Measurements from ENCODE around the gene AOAH. TPM values are rescaled to one million over a fixed set of nuclear protein-coding genes. Genes with fewer than 3 reads are reported as not detected.

AOAH gene
- total RNA-seq, 1 experiment from 2014 or later, result not detected

DNA sequence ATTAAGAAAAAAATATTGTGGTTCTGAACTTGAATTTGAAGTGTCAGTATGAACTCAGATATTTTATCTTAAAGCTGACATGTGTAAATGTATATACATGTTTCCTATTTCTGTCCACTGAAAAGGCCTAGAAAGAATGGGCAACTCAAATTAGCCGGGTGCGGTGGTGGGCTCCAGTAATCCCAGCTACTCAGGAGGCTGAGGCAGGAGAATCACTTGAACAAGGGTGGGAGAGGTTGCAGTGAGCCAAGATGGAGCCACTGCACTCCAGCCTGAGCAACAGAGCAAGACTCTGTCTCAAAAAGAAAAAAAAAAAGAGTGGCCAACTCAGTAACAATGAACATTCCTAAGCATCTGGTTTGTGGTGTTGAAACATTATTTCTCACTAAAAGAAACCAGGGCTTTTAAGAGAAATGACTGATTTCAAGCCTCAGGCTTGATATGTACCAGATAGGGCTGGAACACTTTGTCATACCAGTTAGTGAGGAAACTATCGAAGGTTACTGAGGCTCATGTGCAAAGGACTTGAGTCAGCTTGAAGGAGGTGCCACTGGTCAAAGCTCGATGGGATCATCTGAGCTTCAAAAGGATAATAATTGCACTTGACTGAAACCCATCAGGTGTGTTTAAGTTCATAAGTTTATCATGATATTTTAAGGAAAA lies 40.5 kb downstream of the AOAH start:
- TF ChIP-seq, protein P1, sequence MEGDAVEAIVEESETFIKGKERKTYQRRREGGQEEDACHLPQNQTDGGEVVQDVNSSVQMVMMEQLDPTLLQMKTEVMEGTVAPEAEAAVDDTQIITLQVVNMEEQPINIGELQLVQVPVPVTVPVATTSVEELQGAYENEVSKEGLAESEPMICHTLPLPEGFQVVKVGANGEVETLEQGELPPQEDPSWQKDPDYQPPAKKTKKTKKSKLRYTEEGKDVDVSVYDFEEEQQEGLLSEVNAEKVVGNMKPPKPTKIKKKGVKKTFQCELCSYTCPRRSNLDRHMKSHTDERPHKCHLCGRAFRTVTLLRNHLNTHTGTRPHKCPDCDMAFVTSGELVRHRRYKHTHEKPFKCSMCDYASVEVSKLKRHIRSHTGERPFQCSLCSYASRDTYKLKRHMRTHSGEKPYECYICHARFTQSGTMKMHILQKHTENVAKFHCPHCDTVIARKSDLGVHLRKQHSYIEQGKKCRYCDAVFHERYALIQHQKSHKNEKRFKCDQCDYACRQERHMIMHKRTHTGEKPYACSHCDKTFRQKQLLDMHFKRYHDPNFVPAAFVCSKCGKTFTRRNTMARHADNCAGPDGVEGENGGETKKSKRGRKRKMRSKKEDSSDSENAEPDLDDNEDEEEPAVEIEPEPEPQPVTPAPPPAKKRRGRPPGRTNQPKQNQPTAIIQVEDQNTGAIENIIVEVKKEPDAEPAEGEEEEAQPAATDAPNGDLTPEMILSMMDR (IDR thresholded peaks at IDR 0.05; ENCODE audit: insufficient read depth in 1 of 2, low read depth in 1 of 2, low read length in 1 of 2, severe bottlenecking in 1 of 2, unreplicated experiment in 1 of 2), result no peak
- POLR2A ChIA-PET, result no interaction called here
- CTCF ChIA-PET, result interaction anchor here (1.7 kb wide), 1 partner anchor 13 kb away, joined by 5 read pairs; no protein-coding TSS in a partner anchor
- no peak overlapping the region for H3K4me3 ChIP-seq (ENCODE audit: low read depth, low read length)
- no peaks in the 10 kb centered on the region for H3K9me3 ChIP-seq
- H3K27me3 Mint-ChIP-seq (ENCODE audit: insufficient read depth, unreplicated experiment), result no peaks in the 10 kb centered on the region
- H3K9me3 Mint-ChIP-seq (ENCODE audit: unreplicated experiment), result no peaks in the 10 kb centered on the region
- no peak overlapping the region for H3K4me3 Mint-ChIP-seq (ENCODE audit: unreplicated experiment)
- no peak overlapping the region for H3K27ac Mint-ChIP-seq (ENCODE audit: unreplicated experiment)
- intact Hi-C loops (cut with micrococcal nuclease; ENCODE audit: unreplicated experiment), result no loop called here
- H3K36me3 ChIP-seq (ENCODE audit: control insufficient read depth, insufficient read depth, low read length), result no peaks in the 10 kb centered on the region
- H3K36me3 Mint-ChIP-seq (ENCODE audit: insufficient read depth, unreplicated experiment), result no peaks in the 10 kb centered on the region
- DNase-seq, result no peak
- H3K4me1 Mint-ChIP-seq (ENCODE audit: low read depth, unreplicated experiment), result peaks cover 21% of the 10 kb centered on the region
- H3K4me1 ChIP-seq, result peaks cover 12% of the 10 kb centered on the region
- no peaks in the 10 kb centered on the region for H3K27me3 ChIP-seq (replicated peaks; ENCODE audit: control insufficient read depth, insufficient read depth, low read length)
- no TSS peak for BruUV-seq (replicated peaks)

DNA sequence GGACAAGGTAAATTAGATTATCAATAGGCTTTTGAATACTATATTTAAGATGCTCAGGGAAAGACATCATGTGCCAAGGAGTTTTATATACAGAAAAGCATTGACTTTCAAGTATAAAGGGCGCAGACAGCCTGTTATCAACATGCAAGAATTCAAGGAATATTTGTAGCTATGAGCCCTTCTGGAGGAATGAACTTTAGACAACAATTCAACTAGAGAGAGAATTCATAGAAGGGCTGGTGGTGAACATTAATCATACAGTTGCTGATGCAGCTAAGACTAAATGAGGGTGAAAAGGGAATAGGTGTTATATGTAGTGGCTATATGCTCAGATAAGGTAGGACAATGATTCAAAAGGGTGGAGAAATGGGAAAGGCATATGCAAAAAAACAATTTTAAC lies 41.2 kb downstream of the AOAH start:
- CTCF ChIA-PET, result interaction anchor here (1.7 kb wide), 1 partner anchor 12 kb away, joined by 5 read pairs; no protein-coding TSS in a partner anchor

DNA sequence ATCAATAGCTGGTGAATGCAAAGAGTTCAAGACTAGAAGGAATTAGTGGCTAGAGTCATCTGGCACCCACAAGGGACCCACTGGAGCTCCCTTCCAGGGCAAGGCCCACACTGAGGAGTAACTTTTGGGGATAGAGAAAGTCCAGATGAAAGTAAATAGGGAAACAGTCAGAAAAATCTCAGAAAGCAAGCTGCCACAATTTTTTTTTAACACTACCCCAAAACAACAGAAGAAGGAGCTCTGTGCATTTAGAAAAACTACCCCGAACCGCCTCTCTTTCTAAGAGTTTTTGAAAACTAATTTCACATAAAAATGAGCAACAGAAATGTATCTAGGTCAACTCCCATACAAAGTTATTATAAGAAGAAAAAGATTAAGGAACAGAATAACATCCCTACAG lies 42.2 kb downstream of the AOAH start:
- no peaks in the 10 kb centered on the region for H3K9me3 Mint-ChIP-seq (ENCODE audit: unreplicated experiment)
- TF ChIP-seq, protein P1 (IDR thresholded peaks at IDR 0.05; ENCODE audit: insufficient read depth in 1 of 2, low read depth in 1 of 2, low read length in 1 of 2, severe bottlenecking in 1 of 2, unreplicated experiment in 1 of 2), result peak in 1 of 2 experiments; percentile 4
- no peaks in the 10 kb centered on the region for H3K27me3 Mint-ChIP-seq (ENCODE audit: insufficient read depth, unreplicated experiment)
- Histone ChIP-seq H3K9me3 (no peaks in the 10 kb centered on the region), H3K27me3 (replicated peaks; ENCODE audit: control insufficient read depth, insufficient read depth, low read length) (no peaks in the 10 kb centered on the region), H3K4me3 (ENCODE audit: low read depth, low read length) (no peak overlapping the region), H3K4me1 (peaks cover 12% of the 10 kb centered on the region), H3K36me3 (ENCODE audit: control insufficient read depth, insufficient read depth, low read length) (no peaks in the 10 kb centered on the region)
- intact Hi-C loops (cut with micrococcal nuclease; ENCODE audit: unreplicated experiment), result no loop called here
- no peaks in the 10 kb centered on the region for H3K36me3 Mint-ChIP-seq (ENCODE audit: insufficient read depth, unreplicated experiment)
- no peak for DNase-seq
- ChIA-PET CTCF (interaction anchor here (1.5 to 2.0 kb wide), 3 partner anchors 11 to 517 kb away, joined by 5 to 8 read pairs (median 6); no protein-coding TSS in a partner anchor), POLR2A (no interaction called here)
- H3K4me1 Mint-ChIP-seq (ENCODE audit: low read depth, unreplicated experiment), result peaks cover 21% of the 10 kb centered on the region
- H3K4me3 Mint-ChIP-seq (ENCODE audit: unreplicated experiment), result no peak overlapping the region
- BruUV-seq (replicated peaks), result no TSS peak
- no peak overlapping the region for H3K27ac Mint-ChIP-seq (ENCODE audit: unreplicated experiment)

More for the DNA sequence above, 41.2 kb downstream of the AOAH start:
- TF ChIP-seq, protein P1 (IDR thresholded peaks at IDR 0.05; ENCODE audit: insufficient read depth in 1 of 2, low read depth in 1 of 2, low read length in 1 of 2, severe bottlenecking in 1 of 2, unreplicated experiment in 1 of 2), result no peak
- Mint-ChIP-seq H3K4me3 (ENCODE audit: unreplicated experiment) (no peak overlapping the region), H3K9me3 (ENCODE audit: unreplicated experiment) (no peaks in the 10 kb centered on the region), H3K27me3 (ENCODE audit: insufficient read depth, unreplicated experiment) (no peaks in the 10 kb centered on the region), H3K4me1 (ENCODE audit: low read depth, unreplicated experiment) (peaks cover 21% of the 10 kb centered on the region), H3K36me3 (ENCODE audit: insufficient read depth, unreplicated experiment) (no peaks in the 10 kb centered on the region), H3K27ac (ENCODE audit: unreplicated experiment) (no peak overlapping the region)
- DNase-seq, result no peak
- Histone ChIP-seq H3K36me3 (ENCODE audit: control insufficient read depth, insufficient read depth, low read length) (no peaks in the 10 kb centered on the region), H3K27me3 (replicated peaks; ENCODE audit: control insufficient read depth, insufficient read depth, low read length) (no peaks in the 10 kb centered on the region), H3K9me3 (no peaks in the 10 kb centered on the region), H3K4me3 (ENCODE audit: low read depth, low read length) (no peak overlapping the region), H3K4me1 (peaks cover 12% of the 10 kb centered on the region)
- POLR2A ChIA-PET, result no interaction called here
- no TSS peak for BruUV-seq (replicated peaks)
- intact Hi-C loops (cut with micrococcal nuclease; ENCODE audit: unreplicated experiment), result no loop called here

All from Caco-2 (cell line).